Measurements from ENCODE around the gene BAZ1A. TPM values are rescaled to one million over a fixed set of nuclear protein-coding genes. Genes with fewer than 3 reads are reported as not detected.

The BAZ1A gene
- total RNA-seq, 1 experiment from 2014 or later: 17.8 TPM

GRCh38 chr14:34797747-34798583, 77.2 kb downstream of the BAZ1A start:
- DNase-seq: peak; percentile 54
- Mint-ChIP-seq H3K4me3 (no peak overlapping the region), H3K27me3 (ENCODE audit: low read depth) (no peaks in the 10 kb centered on the region), H3K36me3 (ENCODE audit: insufficient read depth in 1 of 3, low read depth in 3 of 3) (peaks cover 38 to 52% (median 42%) of the 10 kb centered on the region in 3 experiments), H3K9me3 (peaks cover 5 to 12% of the 10 kb centered on the region in 2 experiments; a peak in 4 of 5 replicates), H3K27ac (no peak overlapping the region), H3K4me1 (no peaks in the 10 kb centered on the region)
- Histone ChIP-seq H3K18ac (ENCODE audit: insufficient read length, low read depth, low read length) (no peak overlapping the region), H3K4ac (ENCODE audit: low read depth, low read length) (no peak overlapping the region), H4K8ac (replicated peaks; ENCODE audit: insufficient read length, low read depth, low read length) (no peak overlapping the region), H3K23me2 (ENCODE audit: insufficient read length, low read depth, low read length, poor library complexity, severe bottlenecking) (no peaks in the 10 kb centered on the region), H3K14ac (ENCODE audit: insufficient read depth, low read length) (no peak overlapping the region), H3K79me1 (ENCODE audit: insufficient read depth, low read depth, low read length, poor library complexity, severe bottlenecking) (no peaks in the 10 kb centered on the region), H4K5ac (ENCODE audit: insufficient read length, low read depth, low read length) (no peak overlapping the region), H3K27ac (ENCODE audit: insufficient read length, low read depth, low read length) (no peak overlapping the region), H3K9ac (ENCODE audit: extremely low read depth, insufficient read length, low read length) (no peak overlapping the region), H3K79me2 (ENCODE audit: insufficient read depth, low read length) (no peaks in the 10 kb centered on the region), H3K23ac (ENCODE audit: insufficient read length, low read depth, low read length) (no peak overlapping the region), H2AK5ac (ENCODE audit: insufficient read length, low read length) (no peak overlapping the region), H2BK20ac (ENCODE audit: low read depth, low read length, poor library complexity, severe bottlenecking) (no peak overlapping the region), H4K20me1 (ENCODE audit: control insufficient read depth, insufficient read depth, insufficient read length) (no peaks in the 10 kb centered on the region), H2BK15ac (ENCODE audit: low read depth, low read length) (no peak overlapping the region), H3K4me2 (ENCODE audit: insufficient read depth, insufficient read length, low read length) (no peak overlapping the region), H2BK120ac (ENCODE audit: low read depth, low read length, poor library complexity, severe bottlenecking) (no peak overlapping the region), H3K56ac (ENCODE audit: insufficient read length, low read depth, low read length) (no peak overlapping the region), H2BK12ac (ENCODE audit: insufficient read length, low read depth, low read length) (no peak overlapping the region), H2AFZ (ENCODE audit: low read length) (no peak overlapping the region), H3K9me3 (ENCODE audit: control insufficient read depth, low read depth, low read length) (no peaks in the 10 kb centered on the region), H3K27me3 (ENCODE audit: insufficient read depth, low read length) (no peaks in the 10 kb centered on the region), H3T11ph (ENCODE audit: low read length) (no peak overlapping the region), H4K91ac (ENCODE audit: insufficient read length, low read depth, low read length) (no peak overlapping the region), H3K4me1 (ENCODE audit: insufficient read depth, low read length) (no peaks in the 10 kb centered on the region), H2BK5ac (ENCODE audit: insufficient read length, low read length) (no peak overlapping the region)
- no peak for TF ChIP-seq CTCF (conservative IDR thresholded peaks at IDR 0.05)
- no CpG with 5 or more reads among the region's 24 CpGs for WGBS (ENCODE audit: extremely low coverage, insufficient read length, low lambda C conversion rate)
